HT-29 (cell line): ENCODE data around the gene CEP70. TPM values are rescaled to one million over a fixed set of nuclear protein-coding genes. Genes with fewer than 3 reads are reported as not detected.

Experiments used
- DNase-seq: peaks from one replicate; pipeline ENCODE4 v3.0.0-alpha.2; 2015; ENCODE audit warnings: low spot score
- total RNA-seq: library from RNA; depleted of rRNA; stranded (reverse); fragments of >200 nt; shearing (Covaris generic); gene quantifications from 2 replicates; pipeline ENCODE4 v1.2.3, GENCODE V29; 2014

The CEP70 gene
- total RNA-seq, 1 experiment from 2014 or later, result 5.1 TPM

GRCh38 chr3:138471481-138471880 lies 122.6 kb downstream of the CEP70 start:
- no peak for DNase-seq

DNA sequence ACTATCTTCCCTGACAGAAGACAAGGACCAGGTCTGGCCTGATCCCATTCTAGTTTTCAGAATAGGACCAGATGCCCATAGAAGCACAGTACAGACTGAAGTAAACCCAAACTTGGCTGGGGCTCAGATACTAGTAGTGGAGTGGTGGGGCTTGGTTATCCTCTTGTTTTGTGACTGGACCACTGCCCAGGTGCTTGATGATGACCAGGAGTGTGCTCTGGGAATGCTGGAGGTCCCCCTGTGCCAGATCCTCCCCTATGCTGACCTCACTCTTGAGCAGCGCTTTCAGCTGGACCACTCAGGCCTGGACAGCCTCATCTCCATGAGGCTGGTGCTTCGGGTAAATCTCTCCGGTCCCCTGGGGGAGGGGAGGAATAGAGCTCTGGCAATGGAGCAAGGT lies 123.4 kb downstream of the CEP70 start:
- DNase-seq, result no peak

- DNase-seq, result no peak
These were observed 124.2 kb downstream of the CEP70 start for GRCh38 chr3:138469874-138470273.

GRCh38 chr3:138468886-138469285 lies 125.2 kb downstream of the CEP70 start:
- no peak for DNase-seq

DNA sequence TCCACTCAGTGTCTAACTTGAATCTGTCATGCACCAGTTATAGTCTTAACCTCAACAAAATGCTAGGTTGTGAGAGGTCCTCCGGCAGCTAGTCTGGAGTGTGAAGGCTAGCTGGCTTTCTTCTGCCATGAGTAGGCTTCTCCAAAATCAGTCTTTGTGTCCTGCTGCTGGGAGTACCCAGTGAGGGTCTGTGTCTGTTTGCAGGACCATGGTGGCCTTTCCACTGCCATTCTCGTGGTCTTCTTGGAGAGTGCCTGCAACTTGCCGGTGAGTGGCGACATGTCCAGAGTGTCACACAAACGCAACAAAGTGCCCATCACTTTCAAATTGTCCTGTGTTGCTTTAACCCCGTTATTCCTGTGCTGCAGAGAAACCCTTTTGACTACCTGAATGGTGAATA lies 125.6 kb downstream of the CEP70 start:
- DNase-seq, result no peak

- DNase-seq, result no peak
These were observed 126.1 kb downstream of the CEP70 start for GRCh38 chr3:138467931-138468330.

DNA sequence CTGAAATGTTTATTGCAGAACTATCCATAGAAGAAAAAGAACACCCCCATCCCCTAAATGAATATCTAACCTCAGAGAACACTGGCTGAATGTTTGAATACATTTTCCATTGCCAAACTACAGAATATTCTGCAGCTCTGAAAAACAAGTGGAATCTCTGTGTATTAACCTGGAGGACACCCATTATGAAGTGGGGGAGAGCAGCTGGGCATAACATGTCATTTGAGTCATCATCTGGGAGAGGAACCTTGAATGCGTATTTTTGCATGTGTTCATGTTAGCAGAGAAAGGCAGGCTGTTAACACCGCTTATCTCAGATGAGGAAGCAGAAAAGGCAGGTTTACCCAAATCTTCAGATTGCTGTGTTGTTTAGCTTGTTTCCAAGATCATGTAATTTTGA lies 128.1 kb downstream of the CEP70 start:
- DNase-seq, result no peak

GRCh38 chr3:138465451-138465850 lies 128.6 kb downstream of the CEP70 start:
- DNase-seq, result no peak

- DNase-seq, result no peak
These were observed 129.6 kb downstream of the CEP70 start for GRCh38 chr3:138464491-138464860.

DNA sequence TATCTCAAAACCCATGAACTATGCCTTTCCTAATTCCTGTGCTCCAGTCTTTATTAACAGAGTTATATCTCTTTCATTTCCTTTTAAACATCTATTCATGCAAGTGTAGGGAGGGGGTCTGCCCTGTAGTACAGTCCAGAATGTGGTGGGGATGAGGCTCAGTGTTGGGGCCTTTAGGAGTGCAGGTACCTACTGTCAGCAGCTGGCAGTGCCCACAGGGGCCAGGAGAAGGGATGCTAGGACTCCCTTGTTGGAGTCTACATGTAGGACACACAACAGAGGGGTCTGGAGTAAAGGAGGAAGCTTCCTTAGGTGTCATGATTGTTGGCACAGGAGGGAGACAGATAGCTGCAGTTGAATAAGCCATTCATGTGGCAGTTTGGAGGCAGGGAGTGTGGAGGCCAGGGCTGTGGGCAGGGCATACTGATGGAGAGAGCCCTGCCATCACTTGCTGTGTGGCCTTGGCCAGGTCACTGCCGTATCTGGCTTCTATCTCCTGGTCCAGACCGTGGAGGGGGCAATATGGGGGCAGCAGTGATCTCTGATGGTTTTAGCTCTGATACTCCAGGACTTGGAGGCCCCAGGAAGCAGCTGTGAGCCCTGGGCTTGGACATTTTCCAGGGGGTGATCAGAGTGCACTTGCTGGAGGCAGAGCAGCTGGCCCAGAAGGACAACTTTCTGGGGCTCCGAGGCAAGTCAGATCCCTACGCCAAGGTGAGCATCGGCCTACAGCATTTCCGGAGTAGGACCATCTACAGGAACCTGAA lies 130.2 kb downstream of the CEP70 start:
- DNase-seq, result no peak

- DNase-seq, result no peak
These were observed 132.2 kb downstream of the CEP70 start for GRCh38 chr3:138461896-138462295.

DNA sequence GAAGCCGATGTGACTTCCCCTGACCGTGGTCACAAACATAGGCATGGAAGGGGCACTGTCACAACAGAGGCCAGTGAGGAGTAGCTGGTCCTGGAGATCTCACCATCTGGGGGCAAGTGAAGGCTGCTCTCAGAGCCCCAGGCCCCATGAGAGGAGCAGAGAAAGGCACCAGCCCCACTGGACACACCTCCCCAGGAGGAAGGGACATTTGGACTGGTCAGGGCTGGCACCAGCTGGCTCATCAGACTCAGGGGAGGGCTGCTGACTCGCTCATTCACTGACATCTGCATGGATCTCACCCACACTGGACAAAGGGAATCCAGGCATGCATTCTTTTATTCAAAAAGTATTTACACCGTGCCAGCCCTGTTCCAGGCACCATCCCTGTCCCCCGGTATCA lies 132.8 kb downstream of the CEP70 start:
- DNase-seq, result no peak

GRCh38 chr3:138460536-138461205 lies 133.4 kb downstream of the CEP70 start:
- DNase-seq, result no peak

- DNase-seq, result no peak
These were observed 134.2 kb downstream of the CEP70 start for GRCh38 chr3:138459619-138460535.

DNA sequence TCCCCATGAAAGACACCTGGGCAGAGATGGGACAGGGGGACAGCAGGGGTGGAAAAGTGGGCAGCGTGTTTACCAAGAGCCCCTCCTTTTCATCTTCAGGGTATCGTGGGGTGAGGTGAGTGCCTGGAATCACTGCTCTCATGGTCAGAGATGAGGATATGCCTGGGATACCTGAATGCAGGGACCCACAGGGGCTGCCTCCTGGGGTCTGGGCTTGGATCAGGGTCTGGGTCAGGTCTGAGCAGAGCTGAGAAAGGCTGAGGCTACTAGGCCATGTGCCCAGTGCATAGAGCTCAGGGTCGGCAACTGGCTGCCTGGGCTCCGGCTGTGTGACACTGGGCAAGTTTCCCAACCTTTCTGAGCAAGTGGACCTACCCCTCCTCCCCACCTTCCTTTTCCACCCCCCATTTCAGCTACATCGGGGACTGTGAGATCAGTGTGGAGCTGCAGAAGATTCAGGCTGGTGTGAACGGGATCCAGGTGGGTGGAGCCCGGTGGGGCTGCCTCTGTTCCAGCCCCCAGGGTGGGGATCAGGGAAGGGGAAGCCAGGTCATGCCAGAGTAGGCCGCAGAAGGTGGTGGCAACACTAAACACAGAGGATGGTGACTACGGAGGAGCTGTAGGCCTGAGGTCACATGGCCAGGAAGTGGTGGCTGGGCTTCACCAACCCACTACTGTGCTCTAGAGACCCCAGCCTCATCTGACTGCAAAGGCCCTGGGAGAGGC lies 135.1 kb downstream of the CEP70 start:
- DNase-seq, result no peak

GRCh38 chr3:138457863-138458735 lies 136.0 kb downstream of the CEP70 start:
- no peak for DNase-seq

DNA sequence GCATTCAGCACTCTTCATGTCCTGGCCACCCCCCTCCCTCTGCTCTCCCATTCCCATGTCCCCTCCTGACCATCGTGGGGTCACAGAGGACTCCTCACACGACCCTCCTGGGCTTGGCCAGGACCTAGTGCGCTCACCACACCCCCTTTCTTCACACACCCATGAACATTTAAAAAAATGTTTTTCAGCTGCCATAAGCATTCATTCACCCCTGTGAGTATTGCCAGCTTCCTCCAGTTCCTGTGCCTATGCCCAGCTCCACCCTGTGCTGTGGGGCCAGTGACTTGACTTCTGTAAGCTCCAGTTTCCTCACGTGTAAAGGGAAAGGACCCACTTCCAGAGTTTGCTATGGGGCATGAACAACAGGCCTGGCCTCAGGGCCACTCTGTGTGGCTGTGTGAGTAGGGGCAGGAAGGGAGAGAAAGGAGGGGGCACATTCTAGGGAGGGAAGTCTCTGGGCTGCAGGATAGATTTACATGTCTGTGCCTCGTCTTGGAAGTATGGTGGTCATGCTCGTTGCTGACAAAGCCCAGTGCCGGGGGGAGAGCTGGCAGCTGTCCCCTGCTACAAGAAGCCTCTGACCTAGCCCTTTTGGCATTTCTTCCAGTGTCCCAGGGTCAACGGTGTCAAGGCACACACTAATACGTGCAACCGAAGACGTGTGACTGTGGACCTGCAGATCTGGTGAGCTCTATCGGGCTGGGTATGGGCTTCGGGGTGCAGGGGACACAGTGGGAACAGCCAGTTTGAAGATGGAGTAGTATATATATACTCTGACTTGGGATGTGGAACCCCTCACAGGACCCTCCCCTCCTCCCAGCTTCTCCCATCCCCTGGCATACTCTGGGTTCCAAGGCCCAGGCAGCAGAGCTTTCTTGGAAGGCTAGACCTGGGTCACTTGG lies 136.8 kb downstream of the CEP70 start:
- no peak for DNase-seq

- DNase-seq, result no peak
These were observed 138.0 kb downstream of the CEP70 start for GRCh38 chr3:138455801-138456716.
